Stimulated activated naive B cell treated with anti-CD40 and anti-IgM and Interleukin-4, amounts not matched to agents 10 μg/mL and 1 μg/mL and 100 μg/mL, for 72 hours (primary cell): ENCODE results near the gene LHPP.
A peak's percentile ranks its signal among the peaks of the same experiment; 100 is the strongest.

ENCODE experiments used
- ATAC-seq, 2 donors: fragments of 150-1000 bp; cut with Tn5 transposase; replicated peaks; 2 replicates each; pipeline ENCODE4 v1.10.0; 2021; ENCODE audit warnings: moderate library complexity in 1 of 2
- DNase-seq: peaks from one replicate; pipeline ENCODE4 v3.0.0; 2021
- H3K27ac Mint-ChIP-seq: one replicate; pipeline ENCODE4 v1.8.0; 2022; ENCODE audit warnings: mild to moderate bottlenecking, mixed read lengths
- H3K27me3 Mint-ChIP-seq, 2 donors: one replicate each; pipeline ENCODE4 v1.8.0; 2022; ENCODE audit warnings: mixed read lengths in 2 of 2
- H3K36me3 Mint-ChIP-seq, 2 donors: one replicate each; pipeline ENCODE4 v1.8.0; 2022; ENCODE audit warnings: mixed read lengths in 2 of 2, mild to moderate bottlenecking in 1 of 2
- H3K4me1 Mint-ChIP-seq, 2 donors: one replicate each; pipeline ENCODE4 v1.8.0; 2022; ENCODE audit warnings: mixed read lengths in 2 of 2, mild to moderate bottlenecking in 1 of 2
- H3K4me3 Mint-ChIP-seq, 2 donors: one replicate each; pipeline ENCODE4 v1.8.0; 2022; ENCODE audit warnings: mild to moderate bottlenecking in 2 of 2, mixed read lengths in 2 of 2, moderate library complexity in 1 of 2
- H3K9me3 Mint-ChIP-seq, 2 donors: one replicate each; pipeline ENCODE4 v1.8.0; 2022; ENCODE audit warnings: mixed read lengths in 2 of 2, mild to moderate bottlenecking in 1 of 2

Gene LHPP

GRCh38 chr10:124624895-124625294 is 163.3 kb downstream of the LHPP start:
- no peaks in the 10 kb centered on the region for H3K27me3 Mint-ChIP-seq
- DNase-seq (no peak), ATAC-seq (peak; percentile 28 to 35)
- peak overlapping the region; percentile 40 to 72 for H3K4me3 Mint-ChIP-seq
- H3K27ac Mint-ChIP-seq: peak overlapping the region; percentile 93
- no peaks in the 10 kb centered on the region for H3K9me3 Mint-ChIP-seq
- H3K4me1 Mint-ChIP-seq: peaks cover 74 to 100% of the 10 kb centered on the region in 2 donors
- peaks cover 11 to 12% of the 10 kb centered on the region in 2 donors for H3K36me3 Mint-ChIP-seq

GRCh38 chr10:124625831-124626238 is 164.2 kb downstream of the LHPP start:
- peak overlapping the region; percentile 93 for H3K27ac Mint-ChIP-seq
- H3K4me3 Mint-ChIP-seq: peak overlapping the region in 1 of 2 donors; percentile 10
- H3K4me1 Mint-ChIP-seq: peaks cover 75 to 100% of the 10 kb centered on the region in 2 donors
- H3K36me3 Mint-ChIP-seq: peaks cover 12 to 14% of the 10 kb centered on the region in 2 donors
- DNase-seq (no peak), ATAC-seq (peak in 1 of 2 donors; percentile 10)
- no peaks in the 10 kb centered on the region for H3K9me3 Mint-ChIP-seq
- no peaks in the 10 kb centered on the region for H3K27me3 Mint-ChIP-seq

GRCh38 chr10:124626759-124627380 is 165.2 kb downstream of the LHPP start:
- Mint-ChIP-seq H3K36me3 (peaks cover 10 to 16% of the 10 kb centered on the region in 2 donors), H3K9me3 (no peaks in the 10 kb centered on the region), H3K4me3 (peak overlapping the region; percentile 39 to 41), H3K27me3 (no peaks in the 10 kb centered on the region), H3K27ac (peak overlapping the region; percentile 60), H3K4me1 (peaks cover 74 to 100% of the 10 kb centered on the region in 2 donors)
- DNase-seq (no peak), ATAC-seq (peak; percentile 66 to 73)

GRCh38 chr10:124627866-124628675 is 166.4 kb downstream of the LHPP start:
- H3K27ac Mint-ChIP-seq: peak overlapping the region; percentile 77
- peaks cover 7 to 11% of the 10 kb centered on the region in 2 donors for H3K36me3 Mint-ChIP-seq
- no peak overlapping the region for H3K4me3 Mint-ChIP-seq
- peaks cover 75 to 97% of the 10 kb centered on the region in 2 donors for H3K4me1 Mint-ChIP-seq
- ATAC-seq: no peak
- no peak for DNase-seq
- no peaks in the 10 kb centered on the region for H3K27me3 Mint-ChIP-seq
- H3K9me3 Mint-ChIP-seq: no peaks in the 10 kb centered on the region

- H3K9me3 Mint-ChIP-seq: peaks cover 0 to 2% of the 10 kb centered on the region in 2 donors
- H3K27me3 Mint-ChIP-seq: no peaks in the 10 kb centered on the region
- ATAC-seq (no peak), DNase-seq (no peak)
- peaks cover 73 to 97% of the 10 kb centered on the region in 2 donors for H3K4me1 Mint-ChIP-seq
- peaks cover 10 to 13% of the 10 kb centered on the region in 2 donors for H3K36me3 Mint-ChIP-seq
- peak overlapping the region; percentile 91 for H3K27ac Mint-ChIP-seq
- H3K4me3 Mint-ChIP-seq: no peak overlapping the region
Observed at GRCh38 chr10:124628676-124629021, 167.0 kb downstream of the LHPP start.

- Mint-ChIP-seq H3K36me3 (peaks cover 11 to 20% of the 10 kb centered on the region in 2 donors), H3K4me1 (peaks cover 66 to 94% of the 10 kb centered on the region in 2 donors), H3K27ac (peak overlapping the region; percentile 91), H3K9me3 (peaks cover 0 to 2% of the 10 kb centered on the region in 2 donors), H3K4me3 (peak overlapping the region; percentile 63 to 65), H3K27me3 (no peaks in the 10 kb centered on the region)
- ATAC-seq (no peak), DNase-seq (no peak)
Observed at GRCh38 chr10:124629415-124629814, 167.8 kb downstream of the LHPP start.

- DNase-seq: no peak
- no peak overlapping the region for H3K27ac Mint-ChIP-seq
- H3K4me1 Mint-ChIP-seq: peaks cover 64 to 89% of the 10 kb centered on the region in 2 donors
Observed at GRCh38 chr10:124629842-124630241, 168.2 kb downstream of the LHPP start.

GRCh38 chr10:124630551-124630950 is 168.9 kb downstream of the LHPP start:
- DNase-seq (no peak), ATAC-seq (no peak)
- Mint-ChIP-seq H3K27ac (peak overlapping the region; percentile 89), H3K4me1 (peaks cover 61 to 85% of the 10 kb centered on the region in 2 donors), H3K27me3 (no peaks in the 10 kb centered on the region), H3K36me3 (peaks cover 11 to 24% of the 10 kb centered on the region in 2 donors), H3K9me3 (peaks cover 0 to 5% of the 10 kb centered on the region in 2 donors), H3K4me3 (no peak overlapping the region)

More at GRCh38 chr10:124629842-124630241, 168.2 kb downstream of the LHPP start:
- no peak for ATAC-seq
- Mint-ChIP-seq H3K9me3 (peaks cover 0 to 5% of the 10 kb centered on the region in 2 donors), H3K27me3 (no peaks in the 10 kb centered on the region), H3K36me3 (peaks cover 14 to 20% of the 10 kb centered on the region in 2 donors), H3K4me3 (no peak overlapping the region)

- Mint-ChIP-seq H3K4me1 (peaks cover 59 to 85% of the 10 kb centered on the region in 2 donors), H3K36me3 (peaks cover 11 to 31% of the 10 kb centered on the region in 2 donors), H3K27me3 (no peaks in the 10 kb centered on the region), H3K27ac (peak overlapping the region; percentile 89), H3K9me3 (peaks cover 0 to 5% of the 10 kb centered on the region in 2 donors), H3K4me3 (no peak overlapping the region)
- ATAC-seq (no peak), DNase-seq (no peak)
Observed at GRCh38 chr10:124632064-124632531, 170.5 kb downstream of the LHPP start.

GRCh38 chr10:124632566-124632965 is 170.9 kb downstream of the LHPP start:
- no peak for DNase-seq
- Mint-ChIP-seq H3K9me3 (peaks cover 0 to 5% of the 10 kb centered on the region in 2 donors), H3K36me3 (peaks cover 11 to 31% of the 10 kb centered on the region in 2 donors), H3K27me3 (no peaks in the 10 kb centered on the region), H3K4me1 (peaks cover 61 to 85% of the 10 kb centered on the region in 2 donors), H3K4me3 (no peak overlapping the region), H3K27ac (no peak overlapping the region)
- no peak for ATAC-seq

GRCh38 chr10:124636271-124636995 is 174.8 kb downstream of the LHPP start:
- H3K4me1 Mint-ChIP-seq: peaks cover 69 to 85% of the 10 kb centered on the region in 2 donors
- no peaks in the 10 kb centered on the region for H3K27me3 Mint-ChIP-seq
- peak overlapping the region; percentile 62 to 74 for H3K4me3 Mint-ChIP-seq
- peak in 1 of 2 donors; percentile 21 for ATAC-seq
- peaks cover 0 to 5% of the 10 kb centered on the region in 2 donors for H3K9me3 Mint-ChIP-seq
- H3K36me3 Mint-ChIP-seq: peaks cover 17 to 26% of the 10 kb centered on the region in 2 donors
- DNase-seq: no peak
- peak overlapping the region; percentile 91 for H3K27ac Mint-ChIP-seq

- ATAC-seq (no peak), DNase-seq (no peak)
- peaks cover 73 to 85% of the 10 kb centered on the region in 2 donors for H3K4me1 Mint-ChIP-seq
- H3K9me3 Mint-ChIP-seq: peaks cover 0 to 5% of the 10 kb centered on the region in 2 donors
- peak overlapping the region; percentile 30 to 74 for H3K4me3 Mint-ChIP-seq
- peak overlapping the region; percentile 63 for H3K27ac Mint-ChIP-seq
- no peaks in the 10 kb centered on the region for H3K27me3 Mint-ChIP-seq
- peaks cover 16 to 31% of the 10 kb centered on the region in 2 donors for H3K36me3 Mint-ChIP-seq
Observed at GRCh38 chr10:124637091-124637700, 175.6 kb downstream of the LHPP start.

GRCh38 chr10:124637746-124638145 is 176.1 kb downstream of the LHPP start:
- ATAC-seq: no peak
- H3K4me1 Mint-ChIP-seq: peaks cover 75 to 85% of the 10 kb centered on the region in 2 donors
- peaks cover 20 to 34% of the 10 kb centered on the region in 2 donors for H3K36me3 Mint-ChIP-seq
- H3K4me3 Mint-ChIP-seq: peak overlapping the region in 1 of 2 donors; percentile 14
- H3K9me3 Mint-ChIP-seq: peaks cover 0 to 5% of the 10 kb centered on the region in 2 donors
- peak overlapping the region; percentile 63 for H3K27ac Mint-ChIP-seq
- no peaks in the 10 kb centered on the region for H3K27me3 Mint-ChIP-seq
- no peak for DNase-seq
